ENCODE data around the gene NRSN1. TPM values are rescaled to one million over a fixed set of nuclear protein-coding genes. Genes with fewer than 3 reads are reported as not detected.

NRSN1 gene
- 1 to 10 TPM in 3 of 4 donors, under 1 TPM in 1; 0.39 to 2.9 (median 1.2) TPM for polyA plus RNA-seq (ENCODE audit: insufficient read length in 4 of 4)

DNA sequence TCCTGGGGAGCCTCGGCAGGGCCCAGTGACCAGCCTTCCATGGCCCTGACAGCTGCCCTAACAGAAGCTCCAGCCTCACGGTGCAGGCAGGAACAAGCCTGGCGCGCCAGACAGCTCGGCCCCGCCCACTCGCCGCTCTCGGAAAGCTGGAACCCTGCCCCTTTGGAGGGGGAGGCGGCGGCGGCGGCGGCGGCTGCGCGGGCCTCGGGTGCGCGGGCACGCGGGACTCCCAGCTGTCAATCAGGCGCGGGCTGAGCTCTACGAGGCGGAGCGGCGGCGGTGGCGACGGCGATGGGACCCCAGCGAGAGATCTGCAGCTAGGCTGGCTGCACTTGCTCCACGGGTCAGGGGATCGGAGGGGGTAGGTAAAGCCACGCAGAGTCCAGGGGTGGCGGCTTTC is at the start of gene NRSN1:
Gene NRSN1 (plus strand): TSS at position 236 of the 400 bp plus-strand sequence. CDS start 8,113 bp downstream, outside the sequence.
- no peak for DNase-seq (ENCODE audit: low read depth in 4 of 4, low spot score in 3 of 4)

- no peak for DNase-seq (ENCODE audit: low read depth in 4 of 4, low spot score in 3 of 4)
Observed at GRCh38 chr6:24078200-24078599, 47.8 kb upstream of the NRSN1 start.

DNA sequence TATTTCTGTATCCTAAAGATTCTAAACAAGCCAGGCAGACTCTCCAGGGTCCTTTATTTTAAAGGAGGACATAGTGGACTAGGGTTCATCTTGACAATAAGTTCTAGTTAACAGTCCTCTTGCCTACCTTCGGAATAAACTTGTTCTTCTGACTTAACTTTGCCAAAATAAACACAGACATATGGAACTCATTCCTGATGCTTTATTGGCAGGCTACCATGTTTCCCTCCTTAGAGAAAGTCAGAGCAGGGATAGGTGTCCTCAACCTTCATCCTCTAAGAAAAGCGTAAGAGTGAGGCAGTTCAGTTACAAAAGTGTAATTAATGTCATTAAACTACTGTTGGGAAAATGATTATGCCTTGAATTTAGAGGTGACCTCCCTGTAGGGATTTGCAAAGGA is 46.9 kb upstream of the NRSN1 start:
- DNase-seq (ENCODE audit: low read depth in 4 of 4, low spot score in 3 of 4) = no peak

DNA sequence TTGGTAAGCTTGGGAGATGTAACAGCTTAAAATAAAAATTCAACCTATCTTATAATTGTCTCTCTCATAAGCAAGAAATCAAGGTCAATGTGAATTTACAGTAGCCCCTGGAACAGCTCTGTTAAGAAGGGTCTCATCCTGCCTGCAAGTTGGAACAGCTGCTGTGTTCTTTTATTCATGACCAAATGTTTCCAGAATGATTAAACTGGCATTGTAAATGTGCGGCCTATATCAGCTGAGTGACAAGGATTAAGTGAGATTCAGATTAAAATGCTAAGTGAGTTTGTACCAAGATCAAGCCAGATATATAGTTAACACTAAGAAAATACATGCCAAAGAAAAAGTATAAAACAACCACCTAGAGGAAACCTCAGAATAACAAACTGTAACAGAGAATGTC is 45.3 kb upstream of the NRSN1 start:
- no peak for DNase-seq (ENCODE audit: low read depth in 4 of 4, low spot score in 3 of 4)

GRCh38 chr6:24089736-24090135 is 36.3 kb upstream of the NRSN1 start:
- DNase-seq (ENCODE audit: low read depth in 4 of 4, low spot score in 3 of 4) = no peak

GRCh38 chr6:24092407-24092806 is 33.6 kb upstream of the NRSN1 start:
- DNase-seq (ENCODE audit: low read depth in 4 of 4, low spot score in 3 of 4) = no peak

GRCh38 chr6:24093381-24093780 is 32.6 kb upstream of the NRSN1 start:
- no peak for DNase-seq (ENCODE audit: low read depth in 4 of 4, low spot score in 3 of 4)

- no peak for DNase-seq (ENCODE audit: low read depth in 4 of 4, low spot score in 3 of 4)
Observed at GRCh38 chr6:24099181-24099580, 26.8 kb upstream of the NRSN1 start.

GRCh38 chr6:24100024-24100769 is 25.8 kb upstream of the NRSN1 start:
- peak in 1 of 4 donors; percentile 0 for DNase-seq (ENCODE audit: low read depth in 4 of 4, low spot score in 3 of 4)

DNA sequence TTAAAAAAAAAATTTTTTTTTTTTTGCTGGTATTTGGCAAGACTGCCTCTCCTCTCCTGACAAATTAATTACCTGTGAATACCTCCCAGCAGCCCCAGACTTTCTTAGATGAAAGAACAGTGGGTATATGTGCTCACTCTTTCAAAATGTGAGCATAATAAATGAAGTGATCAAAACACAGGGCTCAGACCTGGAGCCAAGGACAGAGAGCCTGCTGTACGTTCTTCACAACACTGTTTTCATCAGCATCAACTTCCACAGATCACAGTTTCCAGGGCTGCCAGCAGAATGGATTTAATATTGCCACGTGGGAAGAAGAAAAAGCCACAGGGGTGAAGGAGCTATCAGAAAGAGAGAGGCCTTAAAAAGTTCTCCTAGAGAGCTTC is 25.3 kb upstream of the NRSN1 start:
- DNase-seq (ENCODE audit: low read depth in 4 of 4, low spot score in 3 of 4) = no peak

GRCh38 chr6:24105191-24105590 is 20.8 kb upstream of the NRSN1 start:
- DNase-seq (ENCODE audit: low read depth in 4 of 4, low spot score in 3 of 4) = no peak

DNA sequence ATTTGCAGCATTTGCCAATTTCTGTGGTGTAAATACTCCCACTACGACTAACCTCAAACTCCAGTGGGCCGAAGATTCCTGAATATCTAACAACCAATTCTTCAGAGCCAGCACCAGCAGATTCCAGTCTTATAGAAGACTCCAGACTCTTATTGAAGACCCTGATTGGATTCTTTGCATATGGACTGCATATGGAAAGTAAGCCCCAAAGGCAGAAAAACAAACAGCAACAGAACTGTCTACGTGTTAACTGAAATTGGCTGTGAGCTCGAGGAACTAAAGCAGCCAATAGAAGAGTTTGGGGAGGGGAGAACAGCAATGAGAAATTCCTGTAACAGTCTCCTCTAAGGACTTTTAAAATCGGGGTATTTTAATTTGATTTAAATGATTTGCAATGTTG is 19.7 kb upstream of the NRSN1 start:
- no peak for DNase-seq (ENCODE audit: low read depth in 4 of 4, low spot score in 3 of 4)

GRCh38 chr6:24107294-24107693 is 18.7 kb upstream of the NRSN1 start:
- no peak for DNase-seq (ENCODE audit: low read depth in 4 of 4, low spot score in 3 of 4)

- no peak for DNase-seq (ENCODE audit: low read depth in 4 of 4, low spot score in 3 of 4)
Observed at GRCh38 chr6:24108056-24108455, 18.0 kb upstream of the NRSN1 start.

- DNase-seq (ENCODE audit: low read depth in 4 of 4, low spot score in 3 of 4) = no peak
Observed at GRCh38 chr6:24110417-24110816, 15.6 kb upstream of the NRSN1 start.

- no peak for DNase-seq (ENCODE audit: low read depth in 4 of 4, low spot score in 3 of 4)
Observed at GRCh38 chr6:24113891-24114290, 12.1 kb upstream of the NRSN1 start.

GRCh38 chr6:24117021-24117420 is 9.0 kb upstream of the NRSN1 start:
- no peak for DNase-seq (ENCODE audit: low read depth in 4 of 4, low spot score in 3 of 4)

DNA sequence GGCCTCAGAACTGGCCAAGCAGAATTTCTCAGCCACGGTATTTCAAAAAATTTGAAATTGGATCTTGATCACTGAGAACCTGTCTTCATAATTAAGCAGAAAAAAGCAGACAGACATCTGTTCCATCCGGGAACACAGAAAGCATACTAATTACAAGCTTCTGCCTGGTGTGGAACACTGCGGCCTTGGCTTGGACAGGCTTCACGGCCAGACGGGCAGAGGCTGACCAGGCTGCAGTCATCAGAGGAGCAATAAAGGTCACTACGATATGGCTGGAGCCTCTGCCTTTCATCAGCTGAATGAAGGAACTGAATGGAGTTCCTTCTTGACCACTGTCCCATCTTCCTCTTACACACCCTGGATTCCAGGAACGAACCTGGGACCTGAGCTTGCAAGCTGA is 3.9 kb upstream of the NRSN1 start:
- no peak for DNase-seq (ENCODE audit: low read depth in 4 of 4, low spot score in 3 of 4)

DNA sequence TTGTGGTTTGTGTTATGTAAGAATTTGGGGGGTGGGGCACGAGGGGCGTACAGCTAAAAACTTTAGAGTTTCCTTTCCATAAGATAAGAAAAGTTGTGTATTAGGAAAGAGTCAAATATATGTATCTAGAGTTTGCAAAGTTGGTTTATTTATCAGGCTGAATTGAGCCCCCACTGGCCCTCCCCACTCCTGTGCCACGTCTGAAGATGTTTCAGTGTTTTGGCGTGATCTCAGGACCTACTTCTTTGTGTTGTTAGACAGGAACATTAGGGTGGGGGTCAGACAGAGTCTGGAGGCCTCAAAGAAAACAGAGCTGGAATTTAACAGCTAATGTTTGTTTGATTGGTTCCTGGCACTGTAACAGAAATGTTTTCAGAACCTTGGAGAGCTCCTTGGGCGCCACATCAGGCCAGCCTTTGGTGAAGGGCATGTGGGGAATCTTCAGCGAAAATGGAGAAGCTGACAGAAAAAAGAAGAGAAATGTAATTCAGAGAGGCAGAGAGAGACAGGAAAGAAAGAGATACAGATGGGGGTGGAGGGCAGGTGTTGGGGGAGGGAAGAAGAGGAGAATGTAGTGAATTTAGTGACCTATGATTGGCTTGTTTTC is 674 bp downstream of the NRSN1 start:
- DNase-seq (ENCODE audit: low read depth in 4 of 4, low spot score in 3 of 4) = peak; percentile 73 to 83 (median 77)

DNA sequence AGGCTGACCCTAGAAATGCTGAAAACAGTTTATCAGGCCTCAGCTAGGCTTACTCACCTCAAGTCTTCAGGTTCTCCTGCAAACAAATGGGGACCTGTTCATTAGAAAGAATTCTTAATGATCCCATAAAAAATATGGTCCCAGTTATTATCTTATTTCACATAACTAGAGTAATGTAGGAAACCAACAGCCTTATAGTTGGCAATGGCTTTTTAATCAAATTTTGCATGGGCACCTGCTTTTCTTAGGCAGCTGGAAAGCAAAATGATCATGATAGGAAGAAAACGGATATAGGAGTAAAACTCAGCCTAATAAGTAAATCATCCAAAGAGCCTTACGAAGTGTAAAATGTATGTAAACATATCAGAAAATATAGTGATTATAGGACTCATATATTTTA is 1.3 kb downstream of the NRSN1 start:
- DNase-seq (ENCODE audit: low read depth in 4 of 4, low spot score in 3 of 4) = no peak

DNA sequence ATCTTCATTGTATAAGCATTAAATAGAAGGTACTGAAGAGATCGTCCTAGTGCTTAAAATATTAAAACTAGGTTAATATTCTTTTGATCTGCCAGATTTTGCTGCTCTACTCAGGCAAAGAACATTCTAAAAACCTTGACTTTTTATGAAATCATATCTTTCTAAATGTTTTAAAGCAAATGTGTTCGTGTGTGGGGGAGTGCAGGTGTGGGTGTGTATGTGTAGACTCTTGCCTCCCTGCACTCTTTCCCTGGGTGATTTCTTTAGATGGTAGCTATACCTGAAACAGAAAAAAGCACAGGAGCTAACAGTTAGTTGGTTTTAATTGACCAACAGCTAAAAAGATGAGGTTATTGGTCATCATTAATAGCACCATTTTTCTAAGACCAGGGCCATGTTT is 5.7 kb downstream of the NRSN1 start:
- DNase-seq (ENCODE audit: low read depth in 4 of 4, low spot score in 3 of 4) = no peak

DNA sequence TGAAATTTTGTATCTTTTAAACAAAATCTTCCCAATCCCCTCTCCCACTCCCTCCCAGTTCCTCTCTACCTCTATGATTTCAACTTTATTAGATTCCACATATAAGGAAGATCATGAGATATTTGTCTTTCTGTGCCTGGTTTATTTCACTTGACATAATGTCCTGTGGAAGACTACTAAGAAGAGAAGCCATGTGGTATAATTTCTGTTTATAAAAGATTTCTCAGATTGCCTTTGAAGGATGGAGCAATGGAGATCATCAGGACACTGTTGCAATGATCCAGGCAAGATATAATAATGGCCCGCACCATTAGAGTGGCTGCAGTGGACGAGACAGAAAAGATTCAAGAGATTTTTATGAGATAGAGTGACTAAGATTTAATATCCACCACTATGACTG is 13.1 kb downstream of the NRSN1 start:
- no peak for DNase-seq (ENCODE audit: low read depth in 4 of 4, low spot score in 3 of 4)
